HepG2 (cell line): ENCODE measurements around the gene CCDC178. TPM values are rescaled to one million over a fixed set of nuclear protein-coding genes. Genes with fewer than 3 reads are reported as not detected.
A peak's percentile ranks its signal among the peaks of the same experiment; 100 is the strongest.

ENCODE experiments used
- ATAC-seq: fragments of 200-7000 bp; cut with Tn5 transposase; 3 replicates; pipeline ENCODE4 v1.9.1; 2020; ENCODE audit warnings: mild to moderate bottlenecking, moderate library complexity
- BruUV-seq: library from RNA; stranded (reverse); fragments of 400-500 nt; replicated peaks from 2 replicates; lab custom pipeline; 2021; lab: Mats Ljungman, UMichigan
- CTCF ChIA-PET: fragments of 300-600 bp; formaldehyde crosslinking; extraction: SDS; loops from one replicate; lab custom pipeline; 2021; ENCODE audit warnings: low total read pairs, inconsistent platforms, low intra/inter-chr PET ratio; lab: Yijun Ruan, JAX
- POLR2A ChIA-PET: fragments of 350-600 bp; sonication (Branson Sonifier 250); formaldehyde crosslinking; loops from one replicate; lab custom pipeline; 2020; ENCODE audit warnings: antibody characterized with exemption, inconsistent platforms; lab: Yijun Ruan, JAX
- DNase-seq: peaks from one replicate; pipeline ENCODE4 v3.0.0-alpha.2; 2015; ENCODE audit warnings: low spot score
- FAIRE-seq: peaks from 3 replicates; lab custom pipeline; 2011; peaks lifted over from hg19 to GRCh38; lab: Jason Lieb, UNC
- H2AFZ ChIP-seq: one replicate; pipeline ENCODE4 v1.6.1; 2011; ENCODE audit warnings: low read length, inconsistent platforms
- H3K27ac ChIP-seq: fragments of 300-600 bp; 3 replicates; pipeline ENCODE4 v1.8.0; 2011; ENCODE audit warnings: mixed run types, mild to moderate bottlenecking, mixed read lengths, low read length, inconsistent platforms; ENCODE audit not compliant: insufficient read depth; ENCODE audit errors: extremely low read length
- H3K27me3 ChIP-seq, 2 experiments: fragments of 200-600 bp in 1 of 2; 2 replicates in 1 of 2; 3 replicates in 1 of 2; pipeline versions ENCODE4 v1.6.0 to v1.8.0; 2011; ENCODE audit warnings: low read length in 2 of 2, mild to moderate bottlenecking in 2 of 2, moderate library complexity in 2 of 2, inconsistent platforms in 1 of 2; ENCODE audit not compliant: insufficient read depth in 2 of 2, control insufficient read depth in 1 of 2
- H3K36me3 ChIP-seq, 2 experiments: fragments of 200-600 bp in 1 of 2; replicated peaks in 1 of 2; 2 replicates in 1 of 2; 3 replicates in 1 of 2; pipeline versions ENCODE4 v1.5.1 to v1.8.0; 2011; ENCODE audit warnings: low read length in 2 of 2, inconsistent platforms in 1 of 2; ENCODE audit not compliant: insufficient read depth in 2 of 2, control insufficient read depth in 1 of 2
- H3K4me1 ChIP-seq: 2 replicates; pipeline ENCODE4 v1.5.1; 2012; ENCODE audit warnings: low read length, inconsistent platforms; ENCODE audit not compliant: insufficient read depth
- H3K4me2 ChIP-seq: 2 replicates; pipeline ENCODE4 v1.6.0; 2011; ENCODE audit warnings: low read depth, low read length, inconsistent platforms
- H3K4me3 ChIP-seq, 3 experiments: fragments of 200-600 bp in 1 of 3; sonication (generic), shearing (Covaris generic) in 1 of 3; replicated peaks in 1 of 3; 2 replicates each; pipeline ENCODE4 v1.5.1; 2011 to 2016; ENCODE audit warnings: low read length in 3 of 3, inconsistent platforms in 2 of 3, low read depth in 2 of 3, mild to moderate bottlenecking in 2 of 3, control low read depth in 1 of 3, mixed read lengths in 1 of 3; ENCODE audit not compliant: insufficient read depth in 1 of 3
- H3K79me2 ChIP-seq: one replicate; pipeline ENCODE4 v1.6.1; 2011; ENCODE audit warnings: low read length, inconsistent platforms; ENCODE audit not compliant: insufficient read depth
- H3K9ac ChIP-seq: 2 replicates; pipeline ENCODE4 v1.6.0; 2011; ENCODE audit warnings: mild to moderate bottlenecking, low read depth, low read length, inconsistent platforms; ENCODE audit not compliant: insufficient read depth
- H3K9me3 ChIP-seq: 2 replicates; pipeline ENCODE4 v1.5.1; 2012; ENCODE audit warnings: mild to moderate bottlenecking, low read length
- H4K20me1 ChIP-seq: 2 replicates; pipeline ENCODE4 v1.6.0; 2011; ENCODE audit warnings: inconsistent platforms, mild to moderate bottlenecking, low read length, moderate library complexity; ENCODE audit not compliant: insufficient read depth
- ARID2 ChIP-seq: sonication (generic); formaldehyde crosslinking; IDR thresholded peaks from 2 replicates; pipeline ENCODE4 v1.8.1; 2022; ENCODE audit warnings: mild to moderate bottlenecking, missing genetic modification reagents, borderline replicate concordance
- FOSL2 ChIP-seq: sonication (generic); formaldehyde crosslinking; IDR thresholded peaks from 2 replicates; pipeline ENCODE4 v1.4.0; 2020; ENCODE audit warnings: missing genetic modification reagents
- NCOR1 ChIP-seq: fragments of 200-600 bp; sonication (generic); IDR thresholded peaks from 2 replicates; pipeline ENCODE4 v1.7.0; 2017; ENCODE audit warnings: antibody characterized with exemption, low read length, borderline replicate concordance
- PATZ1 ChIP-seq: sonication (generic); formaldehyde crosslinking; IDR thresholded peaks from 2 replicates; pipeline ENCODE4 v1.4.0; 2020; ENCODE audit warnings: missing genetic modification reagents
- PAX8 ChIP-seq: sonication (generic); formaldehyde crosslinking; IDR thresholded peaks from 2 replicates; pipeline ENCODE4 v1.8.0; 2022; ENCODE audit warnings: mild to moderate bottlenecking, missing genetic modification reagents, borderline replicate concordance
- SETDB1 ChIP-seq: sonication (generic); formaldehyde crosslinking; IDR thresholded peaks from 2 replicates; pipeline ENCODE4 v1.5.1; 2020; ENCODE audit warnings: missing genetic modification reagents, mild to moderate bottlenecking, borderline replicate concordance
- SIN3A ChIP-seq: IDR thresholded peaks from 2 replicates; pipeline ENCODE4 v1.6.1; 2011; ENCODE audit warnings: low read depth, mild to moderate bottlenecking, control low read depth, low read length, borderline replicate concordance
- SMAD1 ChIP-seq: sonication (generic); formaldehyde crosslinking; IDR thresholded peaks from 2 replicates; pipeline ENCODE4 v1.4.0; 2020; ENCODE audit warnings: missing genetic modification reagents, low read depth, mild to moderate bottlenecking, borderline replicate concordance
- TAF1 ChIP-seq: sonication (generic); formaldehyde crosslinking; IDR thresholded peaks from 2 replicates; pipeline ENCODE4 v1.4.0; 2020; ENCODE audit warnings: missing genetic modification reagents
- ZBTB34 ChIP-seq: sonication (generic); formaldehyde crosslinking; IDR thresholded peaks from 2 replicates; pipeline ENCODE4 v1.8.0; 2022; ENCODE audit warnings: mild to moderate bottlenecking, missing genetic modification reagents
- ZNF572 ChIP-seq: sonication (generic); formaldehyde crosslinking; IDR thresholded peaks from 2 replicates; pipeline ENCODE4 v1.5.1; 2020; ENCODE audit warnings: mild to moderate bottlenecking, missing genetic modification reagents
- ZSCAN22 ChIP-seq: sonication (generic); formaldehyde crosslinking; IDR thresholded peaks from 2 replicates; pipeline ENCODE4 v1.4.0; 2020; ENCODE audit warnings: mild to moderate bottlenecking, missing genetic modification reagents
- WGBS: methylation state at CpG from one replicate; pipeline ENCODE4 v1.1.6; 2017; ENCODE audit warnings: low lambda C conversion rate; 5-methylcytosine and 5-hydroxymethylcytosine counted together
- in situ Hi-C: cut with HindIII; loops from 2 replicates; pipeline ENCODE4 v1.10.0; 2017; ENCODE audit warnings: low pct_unique_long_range_greater_than_20kb; ENCODE audit not compliant: extremely low pct_ligation_motif_present
- intact Hi-C: fragments of 100-400 bp; cut with micrococcal nuclease; formaldehyde crosslinking; loops from one replicate; pipeline ENCODE4 v1.10.0; 2022; ENCODE audit not compliant: unreplicated experiment
- polyA plus RNA-seq, 8 experiments: library from polyadenylated mRNA; depleted of rRNA in 3 of 8; stranded (reverse) in 7 of 8; unstranded in 1 of 8; fragments of >200 nt; fragmentation: Illumina TruSeq in 4 of 8; extraction: Trizol in 4 of 8; gene quantifications; 2 replicates each; pipeline versions ENCODE4 v1.2.1 to v1.2.3, GENCODE V29; 2011 to 2016; ENCODE audit warnings: low read depth in 4 of 8, missing spikeins in 1 of 8, mixed read lengths in 1 of 8; ENCODE audit not compliant: insufficient read depth in 1 of 8
- total RNA-seq, 5 experiments: library from RNA; depleted of rRNA; stranded (reverse); fragments of >200 nt; fragmentation: Illumina TruSeq; extraction: Trizol; gene quantifications; 2 replicates each; pipeline ENCODE4 v1.2.3, GENCODE V29; 2016; ENCODE audit warnings: low read depth in 1 of 5

The CCDC178 gene
- total and polyA plus RNA-seq, 2 of the 13 experiments (the other 11 are each of a cell fraction or from before 2014, with no cell fraction given), result not detected

- no TSS peak for BruUV-seq
- no peaks in the 10 kb centered on the region for H4K20me1 ChIP-seq
- TF ChIP-seq FOSL2 (CRISPR knock-in tag), result no peak
- no peak for FAIRE-seq
- ChIA-PET CTCF (no interaction called here), POLR2A (no interaction called here)
- no peak overlapping the region for H3K9ac ChIP-seq
- in situ Hi-C loops (no loop called here), intact Hi-C loops (no loop called here)
- no peak overlapping the region for H2AFZ ChIP-seq
- H3K4me1 ChIP-seq, result no peaks in the 10 kb centered on the region
- H3K4me2 ChIP-seq, result no peak overlapping the region
- no peaks in the 10 kb centered on the region for H3K9me3 ChIP-seq
- WGBS, result 0% methylated on average over 3 of the region's 3 CpGs
- H3K27me3 ChIP-seq, result no peaks in the 10 kb centered on the region
- DNase-seq, result no peak
- no peak overlapping the region for H3K27ac ChIP-seq
- ATAC-seq, result no peak
- H3K4me3 ChIP-seq, result no peak overlapping the region
- H3K36me3 ChIP-seq, result no peaks in the 10 kb centered on the region
- H3K79me2 ChIP-seq, result no peaks in the 10 kb centered on the region
Measured at GRCh38 chr18:33116376-33116775, 324.1 kb downstream of the CCDC178 start.

- no peak overlapping the region for H2AFZ ChIP-seq
- CTCF ChIA-PET, result no interaction called here
- no peak overlapping the region for H3K27ac ChIP-seq
- no peaks in the 10 kb centered on the region for H3K79me2 ChIP-seq
- no peaks in the 10 kb centered on the region for H3K4me1 ChIP-seq
- in situ Hi-C loops (no loop called here), intact Hi-C loops (no loop called here)
- no TSS peak for BruUV-seq
- DNase-seq (no peak), FAIRE-seq (no peak), ATAC-seq (peak; percentile 51; the same call in 2 of the 3 replicates)
- no peak overlapping the region for H3K4me3 ChIP-seq
- POLR2A ChIA-PET, result no interaction called here
- H3K4me2 ChIP-seq, result no peak overlapping the region
- H4K20me1 ChIP-seq, result no peaks in the 10 kb centered on the region
- 0% methylated on average over 1 of the region's 1 CpG for WGBS
- H3K27me3 ChIP-seq, result no peaks in the 10 kb centered on the region
- no peaks in the 10 kb centered on the region for H3K36me3 ChIP-seq
- H3K9ac ChIP-seq, result no peak overlapping the region
- H3K9me3 ChIP-seq, result no peaks in the 10 kb centered on the region
- TF ChIP-seq ZSCAN22 (CRISPR knock-in tag), result no peak
- TF ChIP-seq PATZ1 (CRISPR knock-in tag), result no peak
- TF ChIP-seq SIN3A, result no peak
- no peak for TF ChIP-seq ZNF572 (CRISPR knock-in tag)
- no peak for TF ChIP-seq PAX8 (CRISPR knock-in tag)
- TF ChIP-seq ARID2 (CRISPR knock-in tag), result no peak
- no peak for TF ChIP-seq SMAD1
- TF ChIP-seq ZBTB34 (CRISPR knock-in tag), result no peak
- no peak for TF ChIP-seq SETDB1 (CRISPR knock-in tag)
- TF ChIP-seq TAF1 (CRISPR knock-in tag), result no peak
- no peak for TF ChIP-seq NCOR1
Measured at GRCh38 chr18:33115917-33116316, 324.6 kb downstream of the CCDC178 start.
